ENCODE results near the gene PGBD4.

- no peak for TF ChIP-seq SIN3A (IDR thresholded peaks at IDR 0.05; ENCODE audit: borderline replicate concordance, insufficient read depth, low read depth, low read length)
- TF ChIP-seq, protein P1, sequence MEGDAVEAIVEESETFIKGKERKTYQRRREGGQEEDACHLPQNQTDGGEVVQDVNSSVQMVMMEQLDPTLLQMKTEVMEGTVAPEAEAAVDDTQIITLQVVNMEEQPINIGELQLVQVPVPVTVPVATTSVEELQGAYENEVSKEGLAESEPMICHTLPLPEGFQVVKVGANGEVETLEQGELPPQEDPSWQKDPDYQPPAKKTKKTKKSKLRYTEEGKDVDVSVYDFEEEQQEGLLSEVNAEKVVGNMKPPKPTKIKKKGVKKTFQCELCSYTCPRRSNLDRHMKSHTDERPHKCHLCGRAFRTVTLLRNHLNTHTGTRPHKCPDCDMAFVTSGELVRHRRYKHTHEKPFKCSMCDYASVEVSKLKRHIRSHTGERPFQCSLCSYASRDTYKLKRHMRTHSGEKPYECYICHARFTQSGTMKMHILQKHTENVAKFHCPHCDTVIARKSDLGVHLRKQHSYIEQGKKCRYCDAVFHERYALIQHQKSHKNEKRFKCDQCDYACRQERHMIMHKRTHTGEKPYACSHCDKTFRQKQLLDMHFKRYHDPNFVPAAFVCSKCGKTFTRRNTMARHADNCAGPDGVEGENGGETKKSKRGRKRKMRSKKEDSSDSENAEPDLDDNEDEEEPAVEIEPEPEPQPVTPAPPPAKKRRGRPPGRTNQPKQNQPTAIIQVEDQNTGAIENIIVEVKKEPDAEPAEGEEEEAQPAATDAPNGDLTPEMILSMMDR (IDR thresholded peaks at IDR 0.05): no peak
Measured at GRCh38 chr15:34059476-34059875, 42.4 kb upstream of the PGBD4 start.

Measured in Panc1 (cell line).